HG03439 (cell line): ENCODE results near the gene BMPER.
A peak's percentile ranks its signal among the peaks of the same experiment; 100 is the strongest.

ENCODE experiments used
- ATAC-seq: cut with Tn5 transposase; IDR thresholded peaks from one replicate; pipeline ENCODE4 v1.9.1; 2021; ENCODE audit warnings: mild to moderate bottlenecking, moderate library complexity; ENCODE audit not compliant: unreplicated experiment

BMPER gene

DNA sequence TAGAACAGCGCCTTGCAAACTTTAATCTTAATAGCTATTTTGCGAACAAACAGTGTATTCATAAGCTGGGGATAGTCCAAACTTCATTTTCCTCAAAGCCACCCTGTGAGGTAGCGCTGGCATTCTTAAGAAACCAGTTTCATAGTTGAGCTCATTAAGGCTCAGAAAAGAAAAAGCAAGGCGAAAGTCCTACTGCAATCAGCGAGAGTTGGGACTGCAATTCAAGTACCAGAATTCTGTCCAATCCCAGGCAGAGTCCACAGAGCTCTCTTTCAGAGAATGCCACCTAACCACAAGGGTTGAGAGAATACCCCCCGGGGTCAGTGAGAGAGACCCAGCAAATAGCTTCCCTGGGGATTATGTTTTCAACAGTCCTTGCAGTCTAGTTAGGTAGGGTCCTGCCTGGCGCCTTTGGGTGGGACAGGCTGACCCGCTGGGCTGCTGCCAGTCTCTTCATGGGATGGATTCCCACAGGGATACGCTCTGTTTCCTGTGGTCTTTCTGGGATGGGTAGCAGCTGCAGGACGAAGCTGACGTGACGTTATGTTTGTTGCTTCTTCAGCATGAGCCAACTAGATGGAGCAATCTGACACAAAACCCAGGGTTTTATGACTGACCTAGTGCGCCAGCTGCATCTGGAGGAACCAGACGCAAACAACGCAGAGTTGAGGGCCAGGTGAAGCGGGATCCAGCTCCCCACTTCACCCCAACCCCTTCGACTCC lies 16.0 kb downstream of the BMPER start:
- no peak for ATAC-seq

DNA sequence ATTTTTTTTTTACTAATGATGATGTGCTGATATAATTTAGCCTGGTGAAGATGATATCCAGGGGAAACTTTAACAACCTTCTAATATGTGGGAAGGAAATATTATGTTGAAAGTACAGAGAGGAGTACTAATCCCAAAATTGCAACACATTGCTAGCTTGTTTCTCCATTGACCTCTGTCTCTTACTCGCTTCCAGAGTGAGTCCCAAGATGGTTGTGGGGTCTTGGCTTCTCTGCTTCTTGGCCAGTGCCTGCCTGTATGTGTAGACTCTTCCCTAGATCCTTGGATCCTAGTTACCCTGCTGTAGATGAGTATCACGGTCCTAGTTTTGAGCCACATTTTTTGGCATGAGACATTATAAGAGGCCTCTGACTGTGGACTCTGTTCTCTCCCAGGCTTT lies 17.5 kb downstream of the BMPER start:
- no peak for ATAC-seq

GRCh38 chr7:33923440-33924229 lies 18.3 kb downstream of the BMPER start:
- ATAC-seq = no peak

DNA sequence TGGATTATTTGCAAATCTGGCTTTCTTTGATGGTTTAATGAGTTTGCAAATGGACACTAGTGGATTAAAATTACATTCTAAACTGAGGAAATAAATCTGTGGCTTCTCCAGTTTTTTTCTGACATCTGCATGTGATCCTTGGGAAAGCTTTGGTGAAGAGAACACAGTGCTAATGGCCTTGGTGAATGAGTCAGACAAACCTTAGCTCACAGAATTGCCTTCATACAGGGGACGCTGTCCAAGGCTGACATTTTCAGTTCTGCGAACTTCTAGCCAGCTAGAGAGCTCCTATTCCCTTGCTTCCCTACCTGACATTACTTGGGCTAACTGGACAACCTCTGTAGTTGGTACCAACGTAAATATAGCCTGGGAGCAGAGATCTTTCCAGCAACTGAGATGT lies 21.2 kb downstream of the BMPER start:
- ATAC-seq = no peak

GRCh38 chr7:33928986-33929385 lies 23.6 kb downstream of the BMPER start:
- no peak for ATAC-seq

DNA sequence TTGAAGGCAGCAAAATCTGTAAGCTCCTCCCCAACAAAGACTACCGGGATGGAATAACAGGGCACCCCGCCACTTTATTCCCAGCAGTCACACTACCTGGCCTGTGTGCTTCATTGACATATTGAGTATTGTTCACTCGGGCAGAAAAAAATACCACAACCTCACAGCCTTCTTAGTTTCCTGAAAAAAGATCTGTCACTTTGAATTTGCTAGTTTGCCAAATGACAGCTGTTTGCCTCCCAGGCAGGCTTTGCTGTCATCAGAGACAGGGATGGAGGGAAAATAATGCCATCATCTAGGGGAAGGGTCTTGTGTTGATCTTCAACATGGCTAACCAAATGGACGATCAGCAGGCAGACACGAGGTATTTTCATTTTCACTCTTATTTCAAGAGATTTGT lies 26.9 kb downstream of the BMPER start:
- ATAC-seq = no peak

- ATAC-seq = peak; percentile 63
These were observed 27.6 kb downstream of the BMPER start for GRCh38 chr7:33932832-33933468.

DNA sequence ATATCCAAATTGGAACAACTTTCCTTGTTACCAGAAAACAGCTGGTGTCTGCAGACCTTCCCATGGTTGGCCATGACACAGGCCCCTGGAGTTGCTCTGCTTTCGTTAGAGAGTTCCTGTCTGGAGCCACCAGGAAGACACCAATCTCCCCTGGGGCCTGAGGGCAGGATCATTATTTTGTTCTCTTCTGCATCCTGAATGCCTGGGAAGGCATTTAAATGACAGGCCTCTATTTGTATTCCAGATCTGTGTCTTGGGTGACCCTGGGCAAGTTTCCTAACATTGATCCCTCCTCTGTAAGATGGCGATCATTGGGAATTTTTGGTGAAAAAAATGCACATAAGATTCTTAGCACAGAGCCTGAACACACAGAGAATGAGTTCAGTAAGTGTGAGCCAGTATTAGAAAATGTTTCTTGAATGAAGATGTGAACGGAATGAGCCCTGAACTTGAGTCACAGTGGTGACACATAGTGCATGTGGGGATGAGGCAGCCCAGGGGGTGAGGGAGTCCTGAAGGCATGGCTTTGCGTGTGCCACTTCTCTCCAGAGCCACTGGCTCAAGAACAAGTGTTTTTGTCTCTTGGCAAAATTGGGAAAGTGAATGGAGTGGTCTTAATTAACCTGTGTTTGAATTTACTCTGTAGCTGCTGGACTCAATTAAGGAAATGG lies 28.4 kb downstream of the BMPER start:
- ATAC-seq = no peak

- no peak for ATAC-seq
These were observed 29.1 kb downstream of the BMPER start for GRCh38 chr7:33934391-33934790.

DNA sequence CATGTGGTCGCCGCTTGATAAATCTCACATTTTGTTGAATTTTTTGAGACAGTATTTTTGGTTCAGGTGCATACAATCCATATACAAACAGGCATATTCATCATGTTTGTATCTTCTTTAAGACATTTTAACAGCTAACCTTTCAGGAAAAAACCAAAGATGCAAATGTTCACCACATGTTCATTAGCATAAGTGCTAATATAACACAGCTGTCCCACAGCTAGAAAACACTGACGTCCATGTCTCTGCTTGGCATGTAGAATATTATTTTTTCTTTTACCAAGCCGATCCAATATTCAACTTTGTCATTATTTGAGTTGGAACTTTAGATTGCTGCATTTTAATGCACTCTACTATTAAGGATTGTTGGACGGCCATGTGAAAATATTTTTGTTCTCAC lies 31.2 kb downstream of the BMPER start:
- ATAC-seq = no peak

- no peak for ATAC-seq
These were observed 32.5 kb downstream of the BMPER start for GRCh38 chr7:33937871-33938270.

DNA sequence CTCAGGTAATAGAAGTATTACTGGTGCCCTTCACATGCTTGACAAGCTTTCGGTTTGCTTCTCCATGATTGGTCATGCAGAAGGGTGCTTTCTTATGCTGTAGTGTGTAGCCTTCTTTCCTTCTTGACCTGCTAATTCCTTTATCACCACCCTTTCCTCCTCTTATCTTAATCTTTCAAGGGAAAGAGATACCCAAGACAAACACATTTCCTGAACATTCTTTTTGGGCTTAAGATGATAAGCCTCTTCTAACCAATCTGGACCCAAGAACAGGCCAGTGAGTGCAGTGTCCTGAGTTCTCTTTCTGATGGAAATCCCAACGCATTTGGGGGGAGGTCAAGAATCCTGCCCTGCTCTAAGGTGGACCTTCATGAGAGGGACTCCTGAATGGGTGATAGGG lies 33.8 kb downstream of the BMPER start:
- no peak for ATAC-seq

DNA sequence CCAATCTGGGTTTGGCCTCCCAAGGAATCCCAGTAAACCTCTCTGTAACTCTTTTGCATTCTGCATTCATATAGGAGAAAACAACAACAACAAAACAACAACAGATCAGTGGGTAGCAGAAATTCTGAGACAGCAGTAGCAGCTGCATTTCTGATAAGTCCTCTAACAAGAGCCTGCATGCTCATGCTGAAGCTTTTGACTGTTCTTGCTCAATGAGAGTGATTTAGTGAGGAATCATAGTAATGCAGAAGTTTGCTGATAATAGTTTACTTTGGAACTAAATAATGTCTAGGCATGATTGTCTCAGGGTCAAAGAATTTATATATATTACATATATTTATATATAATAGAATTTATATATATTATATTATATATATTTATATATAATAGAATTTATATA lies 35.2 kb downstream of the BMPER start:
- ATAC-seq = no peak

DNA sequence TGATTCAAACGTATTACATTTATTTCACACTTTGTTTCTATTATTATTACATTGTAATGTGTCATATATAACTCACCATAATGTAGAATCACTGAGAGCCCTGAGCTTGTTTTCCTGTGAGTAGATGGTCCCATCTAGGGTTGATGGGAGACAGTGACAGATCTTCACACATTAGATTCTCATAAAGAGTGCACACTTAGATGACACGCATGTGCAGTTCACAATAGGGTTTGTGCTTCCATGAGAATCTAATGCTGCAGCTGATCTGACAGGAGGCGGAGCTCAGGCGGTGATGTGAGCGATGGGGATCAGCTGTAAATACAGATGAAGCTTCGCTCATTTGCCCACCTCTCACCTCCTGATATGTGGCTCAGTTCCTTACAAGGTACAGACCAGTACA lies 36.1 kb downstream of the BMPER start:
- no peak for ATAC-seq

DNA sequence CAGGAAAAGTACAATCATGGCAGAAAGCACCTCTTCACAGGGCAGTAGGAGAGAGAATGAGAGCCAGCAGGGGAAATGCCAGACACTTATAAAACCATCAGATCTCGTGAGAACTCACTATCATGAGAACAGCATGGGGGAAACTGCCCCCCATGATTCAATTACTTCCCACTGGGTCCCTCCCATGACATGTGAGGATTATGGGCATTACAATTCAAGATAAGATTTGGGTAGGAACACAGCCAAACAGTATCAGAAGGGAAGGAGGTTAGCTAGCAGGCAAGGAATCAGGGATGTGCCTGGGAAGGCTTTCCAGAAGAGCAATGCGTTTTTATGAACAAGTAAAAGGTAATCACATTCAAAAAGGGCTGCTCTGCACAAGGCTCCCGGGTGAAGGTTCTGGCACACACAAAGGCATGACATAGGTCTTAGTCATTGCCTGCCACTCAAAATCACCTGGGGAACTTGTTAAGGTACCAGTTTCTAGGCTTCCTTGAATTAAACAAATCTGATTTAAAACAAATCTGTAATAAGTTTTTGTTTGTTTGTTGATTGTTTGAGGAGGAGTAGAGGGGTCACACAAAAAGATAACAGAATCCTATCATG lies 40.9 kb downstream of the BMPER start:
- no peak for ATAC-seq

DNA sequence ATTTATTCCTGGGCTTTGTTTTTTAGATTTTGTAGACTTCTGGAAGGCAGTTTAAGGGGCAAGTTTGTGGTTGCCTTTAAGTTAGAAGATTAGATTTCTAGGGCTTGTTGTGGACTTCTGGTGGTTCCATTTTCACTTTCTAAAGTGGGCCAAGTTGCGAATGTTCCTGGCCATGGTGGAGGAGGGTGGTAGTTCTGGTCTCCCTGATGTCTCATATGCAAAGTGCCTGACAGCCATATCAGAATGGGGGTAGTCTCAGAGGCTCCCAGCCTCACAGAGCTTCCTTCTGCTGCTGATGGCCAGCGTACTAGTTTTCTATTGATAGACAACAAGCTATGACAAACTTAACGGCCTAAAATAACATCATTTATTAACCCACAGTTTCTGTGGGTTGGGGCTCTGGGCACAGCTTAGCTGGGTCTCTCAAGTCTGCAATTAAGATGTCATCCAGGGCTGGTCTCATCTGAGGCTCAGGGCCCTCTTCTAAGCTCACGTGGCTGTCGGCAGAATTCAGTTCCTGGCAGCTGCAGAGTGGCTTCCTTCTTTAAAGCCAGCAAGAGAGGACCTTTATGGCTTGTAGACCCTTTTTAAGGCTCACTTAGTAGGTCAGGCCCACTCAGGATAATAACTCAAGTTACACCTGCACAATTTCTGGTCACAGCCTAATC lies 44.8 kb downstream of the BMPER start:
- ATAC-seq = no peak

GRCh38 chr7:33952824-33953223 lies 47.5 kb downstream of the BMPER start:
- no peak for ATAC-seq

- no peak for ATAC-seq
These were observed 52.8 kb downstream of the BMPER start for GRCh38 chr7:33958104-33958503.

- ATAC-seq = no peak
These were observed 54.3 kb downstream of the BMPER start for GRCh38 chr7:33959676-33960075.

GRCh38 chr7:33961948-33962347 lies 56.6 kb downstream of the BMPER start:
- no peak for ATAC-seq
